Chondrocyte (in vitro differentiated cells): ENCODE data around the gene LIPH. TPM values are rescaled to one million over a fixed set of nuclear protein-coding genes. Genes with fewer than 3 reads are reported as not detected.

Source experiments
- DNase-seq: peaks from one replicate; pipeline ENCODE4 v3.0.0; 2021; ENCODE audit warnings: mixed read lengths, low spot score
- H3K27ac Mint-ChIP-seq: one replicate; pipeline ENCODE4 v1.8.0; 2021; ENCODE audit warnings: mild to moderate bottlenecking, moderate library complexity, mixed read lengths; ENCODE audit not compliant: unreplicated experiment
- H3K27me3 Mint-ChIP-seq: 2 replicates; pipeline ENCODE4 v1.8.0; 2021; ENCODE audit warnings: low read depth, mixed read lengths
- H3K36me3 Mint-ChIP-seq: 2 replicates; pipeline ENCODE4 v1.8.0; 2021; ENCODE audit warnings: low read depth, mixed read lengths
- H3K4me1 Mint-ChIP-seq: 2 replicates; pipeline ENCODE4 v1.8.0; 2021; ENCODE audit warnings: low read depth, mild to moderate bottlenecking, mixed read lengths
- H3K4me3 Mint-ChIP-seq: one replicate; pipeline ENCODE4 v1.8.0; 2021; ENCODE audit warnings: mild to moderate bottlenecking, moderate library complexity, mixed read lengths; ENCODE audit not compliant: unreplicated experiment
- H3K9me3 Mint-ChIP-seq: 2 replicates; pipeline ENCODE4 v1.8.0; 2021; ENCODE audit warnings: low read depth, mixed read lengths
- total RNA-seq: library from RNA; stranded (reverse); gene quantifications from 3 replicates; pipeline ENCODE4 v1.2.1, GENCODE V29; 2021
- TF ChIP-seq, protein P1 (sequence below): fragments of 200-600 bp; sonication (generic); IDR thresholded peaks from 2 replicates; pipeline ENCODE4 v1.5.0; 2021; ENCODE audit warnings: antibody characterized with exemption, mild to moderate bottlenecking, moderate library complexity

Gene LIPH
- total RNA-seq, 1 donor from 2014 or later: 0.40 TPM

DNA sequence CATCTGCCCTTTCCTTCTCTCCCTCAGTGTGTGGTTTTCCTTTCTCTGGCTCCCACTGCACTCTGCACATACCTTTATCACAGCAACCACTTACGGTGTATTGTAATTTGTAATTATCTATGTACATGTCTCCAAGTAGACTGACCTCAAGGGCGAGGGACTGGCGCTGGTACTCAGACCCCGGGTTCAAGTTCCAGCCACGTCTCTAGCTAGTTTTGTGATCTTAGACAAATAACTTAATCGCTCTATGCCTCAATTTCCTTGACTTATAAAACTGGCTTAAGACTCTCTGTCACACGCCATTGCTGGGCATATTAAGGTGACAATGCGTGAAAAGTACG is 33.1 kb upstream of the LIPH start:
- H3K27ac Mint-ChIP-seq: peak overlapping the region; percentile 95
- H3K4me3 Mint-ChIP-seq: peak overlapping the region; percentile 90
- no peaks in the 10 kb centered on the region for H3K27me3 Mint-ChIP-seq
- H3K4me1 Mint-ChIP-seq: peaks cover 29% of the 10 kb centered on the region
- H3K9me3 Mint-ChIP-seq: no peaks in the 10 kb centered on the region
- TF ChIP-seq, protein P1, sequence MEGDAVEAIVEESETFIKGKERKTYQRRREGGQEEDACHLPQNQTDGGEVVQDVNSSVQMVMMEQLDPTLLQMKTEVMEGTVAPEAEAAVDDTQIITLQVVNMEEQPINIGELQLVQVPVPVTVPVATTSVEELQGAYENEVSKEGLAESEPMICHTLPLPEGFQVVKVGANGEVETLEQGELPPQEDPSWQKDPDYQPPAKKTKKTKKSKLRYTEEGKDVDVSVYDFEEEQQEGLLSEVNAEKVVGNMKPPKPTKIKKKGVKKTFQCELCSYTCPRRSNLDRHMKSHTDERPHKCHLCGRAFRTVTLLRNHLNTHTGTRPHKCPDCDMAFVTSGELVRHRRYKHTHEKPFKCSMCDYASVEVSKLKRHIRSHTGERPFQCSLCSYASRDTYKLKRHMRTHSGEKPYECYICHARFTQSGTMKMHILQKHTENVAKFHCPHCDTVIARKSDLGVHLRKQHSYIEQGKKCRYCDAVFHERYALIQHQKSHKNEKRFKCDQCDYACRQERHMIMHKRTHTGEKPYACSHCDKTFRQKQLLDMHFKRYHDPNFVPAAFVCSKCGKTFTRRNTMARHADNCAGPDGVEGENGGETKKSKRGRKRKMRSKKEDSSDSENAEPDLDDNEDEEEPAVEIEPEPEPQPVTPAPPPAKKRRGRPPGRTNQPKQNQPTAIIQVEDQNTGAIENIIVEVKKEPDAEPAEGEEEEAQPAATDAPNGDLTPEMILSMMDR: no peak
- H3K36me3 Mint-ChIP-seq: no peaks in the 10 kb centered on the region
- DNase-seq: no peak

DNA sequence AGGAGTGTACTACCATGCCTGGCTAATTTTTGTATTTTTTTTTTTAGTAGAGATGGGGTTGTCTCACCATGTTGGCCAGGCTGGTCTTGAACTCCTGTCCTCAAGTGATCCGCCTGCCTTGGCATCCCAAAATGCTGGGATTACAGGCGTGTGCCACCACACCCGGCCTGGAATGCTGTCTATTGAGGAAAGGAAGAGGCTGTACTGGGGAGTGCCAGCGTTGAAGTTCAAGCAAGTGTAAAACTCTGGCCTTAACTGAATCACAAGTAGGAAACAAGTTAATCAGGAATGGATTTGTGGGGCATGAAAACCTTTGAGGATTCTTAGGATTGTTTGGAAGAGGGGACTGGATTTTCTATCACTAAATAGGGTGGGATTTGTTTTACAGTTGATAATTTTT is 32.3 kb upstream of the LIPH start:
- Mint-ChIP-seq H3K27me3 (no peaks in the 10 kb centered on the region), H3K9me3 (no peaks in the 10 kb centered on the region), H3K27ac (no peak overlapping the region), H3K4me3 (no peak overlapping the region), H3K4me1 (peaks cover 29% of the 10 kb centered on the region), H3K36me3 (no peaks in the 10 kb centered on the region)
- TF ChIP-seq, protein P1: no peak
- DNase-seq: no peak

DNA sequence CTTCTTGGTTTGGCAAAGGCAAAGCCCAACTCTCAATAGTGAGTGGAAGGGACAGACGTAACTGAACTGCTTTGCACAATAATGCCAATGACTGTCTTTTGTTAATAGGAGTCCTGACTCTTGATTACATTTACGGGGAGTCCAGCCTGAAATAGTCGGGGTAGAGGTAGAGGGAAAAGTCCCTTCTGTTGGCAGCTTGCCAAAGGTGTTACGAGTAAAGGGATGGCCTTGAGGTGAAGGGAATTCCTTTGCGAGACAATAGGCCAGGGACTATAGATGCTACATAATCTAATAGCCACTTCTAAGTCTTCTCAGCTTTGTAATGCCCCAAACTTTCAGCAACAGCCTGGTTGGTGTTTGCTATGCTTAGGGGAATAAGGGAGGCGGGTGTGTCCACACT is 31.5 kb upstream of the LIPH start:
- Mint-ChIP-seq H3K4me1 (peaks cover 24% of the 10 kb centered on the region), H3K4me3 (no peak overlapping the region), H3K27ac (no peak overlapping the region), H3K9me3 (no peaks in the 10 kb centered on the region), H3K36me3 (no peaks in the 10 kb centered on the region), H3K27me3 (no peaks in the 10 kb centered on the region)
- no peak for DNase-seq
- TF ChIP-seq, protein P1: no peak

DNA sequence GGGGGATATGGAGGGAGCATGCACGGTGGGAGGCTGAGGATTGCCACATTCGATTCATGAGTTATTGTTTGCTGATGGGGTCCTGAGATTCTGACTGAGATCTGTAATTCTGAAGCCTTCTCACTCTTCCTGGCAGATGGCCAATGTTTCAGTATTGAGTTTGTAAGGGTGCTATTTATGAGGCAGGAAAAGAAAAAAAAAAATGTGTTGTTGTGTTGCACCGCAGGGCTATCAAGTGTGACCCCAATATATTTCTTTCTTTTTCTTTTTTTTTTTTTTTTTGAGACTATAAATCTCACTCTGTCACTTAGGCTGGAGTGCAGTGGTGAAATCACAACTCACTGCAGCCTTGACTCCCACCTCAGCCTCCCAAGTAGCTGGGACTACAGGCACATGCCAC is 30.5 kb upstream of the LIPH start:
- H3K4me1 Mint-ChIP-seq: peaks cover 16% of the 10 kb centered on the region
- TF ChIP-seq, protein P1: no peak
- DNase-seq: no peak
- no peaks in the 10 kb centered on the region for H3K36me3 Mint-ChIP-seq
- no peaks in the 10 kb centered on the region for H3K9me3 Mint-ChIP-seq
- H3K27ac Mint-ChIP-seq: no peak overlapping the region
- no peaks in the 10 kb centered on the region for H3K27me3 Mint-ChIP-seq
- no peak overlapping the region for H3K4me3 Mint-ChIP-seq

DNA sequence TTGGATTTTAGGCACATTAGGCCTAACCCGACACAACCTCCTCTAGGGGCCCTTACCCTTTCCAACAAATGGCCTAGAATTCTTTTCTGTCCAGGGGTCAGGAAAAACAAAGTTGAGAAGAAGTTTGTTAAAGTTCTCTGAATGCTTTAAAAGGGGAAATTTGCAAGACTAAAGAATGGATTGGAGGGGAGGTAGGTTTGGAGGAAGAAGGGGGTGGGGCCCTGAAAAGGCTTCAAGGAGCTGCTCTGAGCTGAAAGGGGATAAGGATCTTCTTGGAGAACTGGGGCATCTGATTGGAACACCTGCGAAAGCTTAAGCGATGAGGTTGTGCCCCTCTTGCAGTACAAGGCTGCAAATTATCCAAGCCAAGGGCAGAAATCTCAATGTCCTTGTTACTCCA is 29.8 kb upstream of the LIPH start:
- no peaks in the 10 kb centered on the region for H3K27me3 Mint-ChIP-seq

More for the DNA sequence above, 29.8 kb upstream of the LIPH start:
- H3K4me1 Mint-ChIP-seq: peaks cover 15% of the 10 kb centered on the region
- H3K9me3 Mint-ChIP-seq: no peaks in the 10 kb centered on the region
- no peaks in the 10 kb centered on the region for H3K36me3 Mint-ChIP-seq
- H3K4me3 Mint-ChIP-seq: no peak overlapping the region
- TF ChIP-seq, protein P1: no peak
- DNase-seq: no peak
- no peak overlapping the region for H3K27ac Mint-ChIP-seq
